NCI-H748 (cell line): ENCODE data around the gene SPTBN5.
A peak's percentile ranks its signal among the peaks of the same experiment; 100 is the strongest.

Experiments
- DNase-seq: peaks from one replicate; lab custom pipeline; 2025; ENCODE audit not compliant: unreplicated experiment; lab: John Stamatoyannopoulos, UW

The SPTBN5 gene

GRCh38 chr15:41868321-41868720 lies 25.5 kb downstream of the SPTBN5 start:
- no peak for DNase-seq

DNA sequence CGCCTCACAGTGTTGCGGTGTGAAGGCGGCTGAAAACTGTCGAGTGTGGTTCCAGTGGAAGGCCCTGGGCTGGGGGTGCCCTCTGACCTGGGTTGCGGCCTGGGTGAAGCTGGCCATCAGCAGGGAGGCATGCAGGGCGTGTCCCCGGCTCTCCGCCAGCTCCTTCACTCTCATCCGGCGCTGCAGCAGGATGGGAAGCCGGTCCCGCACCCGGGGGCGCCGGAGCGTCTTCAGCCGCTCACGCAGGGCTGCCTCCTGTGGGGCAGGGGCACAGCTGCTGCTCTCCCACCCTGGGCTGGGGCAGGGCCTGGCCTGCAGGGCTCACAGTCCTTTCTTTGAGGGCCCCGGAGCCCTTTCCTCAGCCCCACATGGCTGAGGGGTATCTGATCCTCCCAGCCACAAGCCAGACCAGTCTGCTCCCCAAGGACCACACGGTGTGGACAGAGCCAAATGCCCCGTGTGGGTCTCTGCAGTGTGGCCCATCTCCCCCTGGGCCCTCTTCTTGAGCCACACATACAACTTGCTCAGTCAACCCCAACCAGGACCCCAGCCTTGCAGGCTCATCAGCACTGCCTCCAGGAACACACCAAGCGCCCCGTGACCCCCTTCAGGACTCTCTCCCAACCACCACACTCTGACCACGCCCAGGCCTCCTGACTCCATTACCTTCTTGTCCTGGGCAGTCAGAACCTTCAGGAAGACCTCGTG lies 26.8 kb downstream of the SPTBN5 start:
- DNase-seq = no peak

DNA sequence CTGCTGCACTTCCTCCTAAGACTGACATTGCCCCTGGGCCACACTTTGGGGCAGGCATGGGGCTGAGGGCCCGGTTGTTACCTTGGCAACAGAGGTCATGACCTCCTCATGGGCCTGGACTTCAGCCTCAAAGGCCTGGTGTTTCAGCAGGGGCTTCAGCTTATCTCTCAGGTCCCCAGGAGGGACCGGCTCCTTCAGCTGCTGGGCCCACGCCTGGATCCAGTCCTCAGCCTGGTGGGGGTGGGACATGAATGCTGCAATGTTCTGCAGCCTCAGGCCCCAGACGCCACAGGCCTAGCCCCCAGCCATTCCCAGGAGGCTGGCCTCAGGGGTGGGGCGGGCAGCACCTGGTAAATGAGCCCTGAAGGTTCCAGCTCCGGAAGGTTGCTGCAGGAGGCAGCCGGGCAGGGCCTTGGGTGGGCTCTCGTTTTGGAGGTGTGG lies 27.6 kb downstream of the SPTBN5 start:
- DNase-seq = no peak

DNA sequence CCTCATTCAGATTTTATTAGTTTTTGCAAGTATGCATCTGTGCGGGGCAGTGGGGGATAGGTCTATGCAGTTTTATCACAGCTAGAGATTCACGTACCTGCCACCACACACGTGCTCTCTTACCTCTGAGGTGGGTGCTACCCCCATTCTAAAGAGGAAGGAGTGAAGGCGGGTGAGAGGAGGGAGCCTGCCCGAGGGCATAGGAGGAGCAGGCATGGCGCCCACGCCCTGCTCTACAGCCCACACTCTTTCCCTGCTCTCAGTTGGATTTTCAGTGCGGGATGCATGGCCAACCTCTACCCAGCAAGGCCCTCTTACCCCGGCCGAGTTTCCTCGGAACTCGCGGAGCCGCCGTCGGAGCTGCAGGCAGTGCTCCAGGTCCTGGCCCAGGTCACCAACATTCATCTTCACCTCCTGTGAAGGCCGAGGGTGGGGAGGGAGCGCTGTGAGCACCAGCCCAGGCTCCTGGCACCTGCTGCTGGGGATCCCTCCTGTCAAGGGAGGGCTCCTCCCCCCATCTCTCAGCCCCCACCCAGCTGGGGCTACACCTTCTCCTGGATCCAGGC lies 28.3 kb downstream of the SPTBN5 start:
- no peak for DNase-seq

- peak; percentile 21 for DNase-seq
These were observed 31.2 kb downstream of the SPTBN5 start for GRCh38 chr15:41862515-41863116.

DNA sequence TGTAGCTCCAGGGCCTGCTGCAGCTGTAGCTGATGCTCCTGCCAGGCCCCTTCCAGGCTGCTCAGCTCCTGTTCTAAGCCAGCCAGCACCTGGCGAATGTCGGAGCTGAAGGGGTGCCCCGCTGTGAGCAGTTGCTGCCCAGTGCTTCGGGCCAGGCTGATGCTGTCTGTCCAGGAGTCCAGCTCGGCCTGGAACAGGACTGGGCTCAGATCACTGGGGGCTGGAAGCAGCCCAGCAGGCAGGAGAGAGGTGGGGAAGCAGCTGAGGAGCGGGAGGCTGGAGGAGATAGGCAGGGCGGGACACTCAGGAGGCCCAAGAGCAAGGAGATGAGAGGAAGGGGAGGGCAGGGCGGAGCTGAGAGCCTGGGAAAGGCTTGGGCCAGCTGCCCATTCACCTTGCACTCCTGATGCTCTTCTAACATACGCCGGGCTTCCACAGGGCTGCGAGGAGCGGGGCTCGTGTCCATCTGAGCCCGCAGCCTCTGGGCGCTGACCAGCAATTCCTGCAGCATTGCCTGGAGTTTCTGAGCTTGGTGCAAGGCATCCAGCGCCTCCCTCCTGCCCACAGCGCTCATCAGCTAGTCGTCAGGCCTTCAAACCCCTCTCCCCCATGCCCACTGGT lies 32.0 kb downstream of the SPTBN5 start:
- DNase-seq = no peak

- DNase-seq = no peak
These were observed 33.6 kb downstream of the SPTBN5 start for GRCh38 chr15:41860049-41860828.

DNA sequence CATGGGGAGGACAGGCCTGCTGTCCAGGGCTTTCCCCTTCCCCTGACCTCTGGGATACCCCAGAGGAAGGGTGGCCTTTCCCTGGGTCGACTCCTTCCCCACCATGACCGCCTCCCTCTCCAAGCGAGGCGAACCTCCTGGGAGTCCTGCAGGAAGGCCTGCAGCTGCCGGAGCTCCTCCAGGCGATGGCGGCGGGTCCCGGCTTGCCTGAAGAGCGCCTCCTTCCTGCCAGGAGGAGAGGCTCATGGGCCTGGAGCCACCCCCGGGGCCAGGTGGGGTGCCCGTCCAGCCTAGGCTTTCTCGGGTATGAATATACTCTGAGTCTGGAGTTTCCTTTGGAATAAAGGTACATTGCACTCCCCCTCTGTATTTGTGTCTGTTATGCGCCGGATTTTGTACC lies 35.1 kb downstream of the SPTBN5 start:
- DNase-seq = no peak

DNA sequence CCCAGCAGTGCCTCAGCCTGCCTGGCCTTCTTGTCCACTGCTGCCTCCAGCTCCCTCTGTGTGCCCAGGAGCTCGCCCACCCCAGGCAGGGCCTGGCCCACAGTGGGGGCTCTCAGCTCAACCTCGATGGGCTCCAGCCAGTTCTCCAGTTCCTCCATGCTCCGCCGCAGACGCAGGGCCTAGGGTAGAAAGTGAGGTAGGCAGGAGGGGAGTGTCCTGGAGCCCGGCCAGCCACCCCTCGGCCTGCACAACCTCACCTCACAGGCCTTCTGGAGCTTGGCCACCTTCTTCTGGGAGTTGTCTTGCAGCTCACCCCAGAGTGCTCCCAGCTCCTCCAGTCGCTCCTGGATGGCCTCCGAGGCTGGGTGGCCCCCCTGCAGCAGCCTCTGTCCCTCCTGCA lies 36.5 kb downstream of the SPTBN5 start:
- DNase-seq = no peak

DNA sequence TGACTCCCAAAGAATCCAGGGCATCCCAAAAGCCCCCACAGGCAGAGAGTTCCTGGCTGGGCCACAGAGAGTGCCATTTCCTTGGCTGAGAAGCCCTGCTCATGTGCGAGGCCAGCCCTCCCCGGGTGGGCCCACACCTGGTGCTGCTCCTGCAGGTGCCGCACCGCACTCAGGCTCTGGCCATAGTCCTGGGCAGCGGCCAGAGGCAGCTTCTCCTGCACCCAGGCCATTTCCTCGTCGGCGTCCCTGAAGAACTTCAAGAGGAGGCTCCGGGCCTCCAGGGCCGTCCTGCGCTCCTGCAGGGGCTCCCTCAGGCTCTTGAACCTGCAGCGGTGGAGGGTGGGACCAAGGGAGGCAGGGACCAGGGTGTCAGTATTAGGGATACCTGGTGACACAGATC lies 37.1 kb downstream of the SPTBN5 start:
- DNase-seq = no peak

DNA sequence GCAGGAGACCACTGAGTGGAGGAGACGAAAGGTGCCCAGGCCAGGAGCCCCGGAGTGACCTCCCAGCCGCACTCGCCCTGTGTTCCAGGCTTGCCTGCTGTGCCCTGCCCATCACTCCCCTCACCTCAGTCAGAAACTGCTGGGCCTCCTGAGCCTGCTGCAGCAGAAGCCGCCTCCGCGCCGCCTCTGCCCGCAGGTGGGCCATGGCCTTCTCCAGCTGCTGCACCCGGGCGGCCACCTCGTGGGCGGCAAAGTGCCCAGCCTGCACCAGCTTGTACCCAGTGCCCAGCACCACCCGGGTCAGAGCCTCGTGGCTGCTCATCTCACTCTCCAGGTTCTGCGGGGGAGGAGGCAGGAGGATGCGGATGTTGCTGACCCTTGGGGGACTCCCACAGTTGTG lies 37.6 kb downstream of the SPTBN5 start:
- no peak for DNase-seq

DNA sequence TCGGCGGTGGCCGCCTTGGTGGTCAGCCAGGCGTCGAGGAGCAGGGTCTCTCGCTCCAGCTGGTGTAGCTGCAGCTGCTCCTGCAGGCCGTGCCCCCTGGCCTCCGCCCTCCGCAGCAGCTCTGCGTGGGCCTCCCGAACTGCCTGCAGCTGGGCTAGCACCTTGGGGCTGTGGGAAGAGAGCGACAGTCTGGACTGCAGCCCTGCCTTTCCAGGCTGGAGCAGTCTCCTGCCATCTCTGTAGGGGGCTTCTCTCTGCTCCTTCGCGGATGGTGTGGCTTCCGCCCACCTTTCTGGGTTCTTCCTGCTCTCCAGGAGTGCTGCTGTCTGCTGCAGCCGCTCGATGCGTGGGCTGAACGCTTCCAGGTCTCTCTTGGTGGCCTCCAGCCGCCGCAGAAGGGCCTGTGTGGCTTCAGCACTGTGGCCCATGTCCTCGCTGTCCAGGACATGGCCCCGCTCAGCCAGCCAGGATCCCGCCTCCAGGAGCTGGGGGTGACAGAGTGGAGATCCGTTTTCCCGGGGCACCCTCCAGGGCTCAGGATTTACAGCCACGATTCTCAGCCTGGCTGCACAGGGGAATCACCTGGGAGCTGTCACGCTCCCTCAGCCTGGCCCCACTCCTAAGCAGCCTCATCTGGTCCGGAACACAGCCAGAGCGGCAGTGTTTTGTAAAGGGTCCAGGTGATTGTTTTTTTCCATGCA lies 38.4 kb downstream of the SPTBN5 start:
- DNase-seq = no peak

GRCh38 chr15:41854443-41854842 lies 39.4 kb downstream of the SPTBN5 start:
- no peak for DNase-seq

DNA sequence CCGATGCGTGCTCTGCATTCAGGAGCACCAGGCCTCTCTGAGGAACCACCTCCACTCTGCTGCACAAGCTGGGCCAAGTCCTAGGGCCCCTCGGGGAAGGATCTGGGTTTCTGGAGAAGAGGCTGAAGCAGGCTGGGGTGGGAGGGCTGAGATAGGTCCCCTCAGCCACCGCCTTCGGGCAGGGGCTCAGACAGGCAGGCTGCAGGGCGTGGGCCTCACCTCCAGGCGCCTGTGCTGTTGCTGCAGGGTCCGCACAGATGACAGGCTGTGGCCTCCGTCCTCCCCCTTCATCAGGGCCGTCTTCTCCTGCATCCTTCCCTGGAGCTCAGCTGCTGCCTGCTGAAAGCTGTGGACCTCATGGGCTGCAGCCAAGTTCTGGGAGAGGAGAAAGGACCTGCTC lies 40.0 kb downstream of the SPTBN5 start:
- no peak for DNase-seq

- no peak for DNase-seq
These were observed 40.9 kb downstream of the SPTBN5 start for GRCh38 chr15:41852736-41853590.

GRCh38 chr15:41851755-41852370 lies 42.0 kb downstream of the SPTBN5 start:
- DNase-seq = no peak

DNA sequence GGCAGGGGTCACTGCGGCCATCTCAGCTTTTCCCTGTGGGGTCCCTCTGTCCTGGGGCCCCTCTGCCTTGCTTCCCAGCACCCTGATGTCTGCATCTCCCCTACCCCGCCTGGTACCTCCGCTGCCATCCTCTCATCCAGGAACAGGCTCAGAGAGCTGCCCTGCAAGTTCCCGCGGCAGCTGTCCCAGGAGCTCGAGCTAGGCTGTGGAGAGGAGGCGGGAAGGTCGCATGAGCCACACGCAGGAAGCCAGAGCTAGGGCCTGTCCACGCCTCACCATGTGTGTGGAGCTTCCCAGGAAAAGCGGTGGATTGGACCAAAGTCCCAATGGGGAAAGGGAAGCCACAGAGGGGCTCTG lies 42.7 kb downstream of the SPTBN5 start:
- DNase-seq = no peak

DNA sequence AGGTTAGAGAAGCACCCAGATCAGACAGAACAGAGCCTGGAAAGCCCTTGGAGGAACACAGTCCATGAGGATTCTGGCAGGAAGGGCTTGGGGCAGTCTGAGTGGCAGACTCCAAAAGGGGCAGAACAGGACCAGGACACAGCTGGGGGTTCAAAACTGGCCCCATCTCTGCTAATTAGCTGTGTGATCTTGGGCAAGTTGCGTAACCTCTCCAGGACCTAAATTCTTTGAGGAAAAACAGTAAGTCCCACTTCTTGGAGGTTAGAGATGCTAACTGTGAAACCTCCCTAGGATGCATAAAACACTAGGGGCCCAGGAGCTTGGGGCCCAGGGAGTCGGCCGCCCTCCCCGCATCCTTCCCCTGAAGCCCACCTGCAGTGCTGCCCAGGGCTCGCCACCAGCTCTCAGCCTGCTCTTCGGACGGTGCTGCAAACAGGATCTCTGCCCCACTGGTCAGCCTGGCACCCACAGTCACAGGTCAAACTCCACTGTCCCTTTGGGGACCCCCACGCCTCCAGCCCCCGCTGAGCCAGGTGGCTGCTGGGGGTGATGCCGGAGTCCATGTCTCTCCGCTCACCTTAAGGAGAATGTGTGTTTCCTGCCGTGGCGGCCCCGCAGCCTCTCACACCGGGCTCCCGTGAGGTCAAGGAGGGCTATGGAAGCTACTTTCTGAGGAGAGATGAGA lies 43.2 kb downstream of the SPTBN5 start:
- DNase-seq = no peak

DNA sequence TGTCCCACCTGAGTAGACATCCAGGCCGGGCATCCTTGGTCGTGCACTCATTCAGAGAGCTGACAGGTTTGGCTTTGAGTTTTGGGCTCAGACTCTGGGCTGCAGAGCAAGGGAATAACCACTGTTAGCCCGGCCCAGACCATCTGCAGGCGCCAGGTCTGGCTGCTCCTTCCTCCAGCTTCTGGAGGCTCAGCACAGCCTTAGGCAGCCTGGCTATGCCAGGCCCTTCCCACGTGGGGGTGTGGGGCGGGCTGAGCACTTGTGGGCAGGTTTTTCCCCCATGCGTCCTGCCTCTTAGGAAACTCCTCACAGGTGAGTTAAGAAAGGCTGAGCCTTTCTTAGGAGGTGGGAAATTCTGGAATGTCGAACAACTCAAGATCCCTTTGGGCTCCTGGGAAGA lies 44.0 kb downstream of the SPTBN5 start:
- DNase-seq = no peak
